Measurements from ENCODE around the gene EPHB1. TPM values are rescaled to one million over a fixed set of nuclear protein-coding genes. Genes with fewer than 3 reads are reported as not detected.

The EPHB1 gene
- total RNA-seq, 8 experiments from 2014 or later = 0.31 to 21.1 (median 13.7) TPM; not detected in 1

- in situ Hi-C loops (cut with MboI; ENCODE audit: low pct_unique_long_range_greater_than_20kb in 2 of 9, low sequenced_read_pairs in 9 of 9, unreplicated experiment in 9 of 9) = no loop called here
- Histone ChIP-seq H3K27ac (peak overlapping the region; percentile 60 to 85), H3K4me3 (no peak overlapping the region), H3K4me1 (replicated peaks in 1 of 2) (peaks cover 47 to 56% of the 10 kb centered on the region in 2 donors)
- WGBS, 10 experiments = 0 to 29% (median 0%) methylated on average over 1 to 5 of the region's 8 CpGs; no CpG with 5 or more reads in 4 of the 10 experiments
- ATAC-seq (replicated peaks in 6 of 8) = peak; percentile 17 to 96 (median 93)
Observed at GRCh38 chr3:134937256-134938028, 142.4 kb downstream of the EPHB1 start.

- Histone ChIP-seq H3K27ac (peak overlapping the region; percentile 33 to 66), H3K4me1 (replicated peaks in 1 of 2) (peaks cover 47 to 56% of the 10 kb centered on the region in 2 donors), H3K4me3 (no peak overlapping the region)
- in situ Hi-C loops (cut with MboI; ENCODE audit: low pct_unique_long_range_greater_than_20kb in 2 of 9, low sequenced_read_pairs in 9 of 9, unreplicated experiment in 9 of 9) = no loop called here
- ATAC-seq (replicated peaks in 6 of 8) = peak in 5 of 8 experiments; percentile 22 to 51 (median 35)
- 50 to 80% (median 57%) methylated on average over 1 to 4 of the region's 5 CpGs; no CpG with 5 or more reads in 6 of the 10 experiments for WGBS, 10 experiments
Observed at GRCh38 chr3:134938029-134938525, 143.0 kb downstream of the EPHB1 start.

- Histone ChIP-seq H3K27ac (no peak overlapping the region), H3K4me1 (replicated peaks in 1 of 2) (peaks cover 43 to 48% of the 10 kb centered on the region in 2 donors), H3K4me3 (no peak overlapping the region)
- ATAC-seq (replicated peaks in 6 of 8) = peak in 2 of 8 experiments; percentile 71 to 77
- 42 to 100% (median 71%) methylated on average over 1 to 2 of the region's 2 CpGs; no CpG with 5 or more reads in 4 of the 10 experiments for WGBS, 10 experiments
- in situ Hi-C loops (cut with MboI; ENCODE audit: low pct_unique_long_range_greater_than_20kb in 2 of 9, low sequenced_read_pairs in 9 of 9, unreplicated experiment in 9 of 9) = no loop called here
Observed at GRCh38 chr3:134939978-134940377, 144.9 kb downstream of the EPHB1 start.

GRCh38 chr3:134941820-134942219 is 146.8 kb downstream of the EPHB1 start:
- in situ Hi-C loops (cut with MboI; ENCODE audit: low pct_unique_long_range_greater_than_20kb in 2 of 9, low sequenced_read_pairs in 9 of 9, unreplicated experiment in 9 of 9) = no loop called here
- Histone ChIP-seq H3K4me3 (no peak overlapping the region), H3K4me1 (replicated peaks in 1 of 2) (peaks cover 29 to 35% of the 10 kb centered on the region in 2 donors), H3K27ac (no peak overlapping the region)
- WGBS, 10 experiments = 0 to 11% methylated on average over 1 of the region's 1 CpG; no CpG with 5 or more reads in 8 of the 10 experiments
- ATAC-seq (replicated peaks in 6 of 8) = no peak

- no peak overlapping the region for H3K4me3 ChIP-seq
- no peak for ATAC-seq (replicated peaks in 6 of 8)
- peaks cover 6 to 9% of the 10 kb centered on the region in 2 donors for H3K4me1 ChIP-seq (replicated peaks in 1 of 2)
- no peak overlapping the region for H3K27ac ChIP-seq
- in situ Hi-C loops (cut with MboI; ENCODE audit: low pct_unique_long_range_greater_than_20kb in 2 of 9, low sequenced_read_pairs in 9 of 9, unreplicated experiment in 9 of 9) = no loop called here
- 0 to 100% (median 30%) methylated on average over 1 of the region's 1 CpG; no CpG with 5 or more reads in 3 of the 10 experiments for WGBS, 10 experiments
Observed at GRCh38 chr3:134944429-134944828, 149.4 kb downstream of the EPHB1 start.

DNA sequence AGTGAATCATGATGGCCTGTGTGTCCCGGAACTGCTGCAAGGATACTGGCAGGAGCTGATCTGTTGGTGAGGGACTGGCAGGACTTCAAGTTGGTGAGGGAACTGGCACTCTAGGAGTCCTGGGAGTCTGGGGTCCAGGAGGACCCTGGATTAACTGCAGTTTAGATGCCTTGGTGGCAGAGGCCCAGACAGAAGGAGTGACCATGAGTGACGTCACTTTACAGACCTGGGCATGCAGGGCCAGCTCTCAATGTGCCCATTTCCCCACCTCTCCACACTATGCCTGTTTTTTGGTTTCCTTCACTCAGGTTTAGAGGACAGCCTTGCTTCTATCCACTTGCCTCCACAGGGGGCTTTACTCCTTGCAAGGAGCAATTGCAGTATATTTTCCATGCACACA is 154.1 kb downstream of the EPHB1 start:
- no peak for ATAC-seq (replicated peaks in 6 of 8)
- Histone ChIP-seq H3K4me3 (no peak overlapping the region), H3K27ac (no peak overlapping the region), H3K4me1 (replicated peaks in 1 of 2) (no peaks in the 10 kb centered on the region)
- WGBS, 10 experiments = 50 to 100% (median 83%) methylated on average over 1 of the region's 2 CpGs; no CpG with 5 or more reads in 5 of the 10 experiments
- in situ Hi-C loops (cut with MboI; ENCODE audit: low pct_unique_long_range_greater_than_20kb in 2 of 9, low sequenced_read_pairs in 9 of 9, unreplicated experiment in 9 of 9) = no loop called here

- Histone ChIP-seq H3K27ac (no peak overlapping the region), H3K4me3 (no peak overlapping the region), H3K4me1 (replicated peaks in 1 of 2) (peaks cover 0 to 3% of the 10 kb centered on the region in 2 donors)
- ATAC-seq (replicated peaks in 6 of 8) = no peak
- 71% methylated on average over 1 of the region's 1 CpG; no CpG with 5 or more reads in 9 of the 10 experiments for WGBS, 10 experiments
- in situ Hi-C loops (cut with MboI; ENCODE audit: low pct_unique_long_range_greater_than_20kb in 2 of 9, low sequenced_read_pairs in 9 of 9, unreplicated experiment in 9 of 9) = no loop called here
Observed at GRCh38 chr3:134952371-134952770, 157.3 kb downstream of the EPHB1 start.

DNA sequence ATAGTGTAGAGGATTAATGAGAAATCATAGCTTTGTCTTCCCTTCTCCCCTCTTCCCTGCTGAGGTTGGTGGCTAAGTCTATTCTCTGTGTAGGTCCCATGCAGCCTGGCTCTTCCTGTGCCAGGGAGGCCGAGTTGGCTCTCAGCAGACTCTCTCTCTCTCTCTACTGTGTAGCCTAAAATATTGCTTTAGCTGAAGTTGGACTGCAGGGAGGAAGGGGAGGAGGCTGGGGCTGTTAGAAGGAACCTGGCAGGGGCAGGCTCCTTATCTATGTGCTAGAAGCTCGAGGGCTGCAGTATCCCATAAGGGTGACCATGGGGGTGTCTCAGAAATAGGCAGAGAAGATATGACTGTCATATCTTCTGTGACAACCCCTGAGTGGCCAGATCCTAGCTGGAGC is 160.8 kb downstream of the EPHB1 start:
- in situ Hi-C loops (cut with MboI; ENCODE audit: low pct_unique_long_range_greater_than_20kb in 2 of 9, low sequenced_read_pairs in 9 of 9, unreplicated experiment in 9 of 9) = no loop called here
- peak in 2 of 8 experiments; percentile 14 to 43 for ATAC-seq (replicated peaks in 6 of 8)

GRCh38 chr3:134956395-134956794 is 161.3 kb downstream of the EPHB1 start:
- WGBS, 10 experiments = 17 to 100% (median 100%) methylated on average over 1 to 2 of the region's 2 CpGs; no CpG with 5 or more reads in 3 of the 10 experiments
- H3K27ac ChIP-seq = no peak overlapping the region
- H3K4me1 ChIP-seq (replicated peaks in 1 of 2) = peaks cover 14 to 24% of the 10 kb centered on the region in 2 donors
- H3K4me3 ChIP-seq = no peak overlapping the region
- no peak for ATAC-seq (replicated peaks in 6 of 8)
- in situ Hi-C loops (cut with MboI; ENCODE audit: low pct_unique_long_range_greater_than_20kb in 2 of 9, low sequenced_read_pairs in 9 of 9, unreplicated experiment in 9 of 9) = no loop called here

More for the DNA sequence above, 160.8 kb downstream of the EPHB1 start:
- 0 to 100% (median 100%) methylated on average over 1 of the region's 2 CpGs; no CpG with 5 or more reads in 7 of the 10 experiments for WGBS, 10 experiments
- Histone ChIP-seq H3K27ac (no peak overlapping the region), H3K4me1 (replicated peaks in 1 of 2) (peaks cover 14 to 24% of the 10 kb centered on the region in 2 donors), H3K4me3 (no peak overlapping the region)

DNA sequence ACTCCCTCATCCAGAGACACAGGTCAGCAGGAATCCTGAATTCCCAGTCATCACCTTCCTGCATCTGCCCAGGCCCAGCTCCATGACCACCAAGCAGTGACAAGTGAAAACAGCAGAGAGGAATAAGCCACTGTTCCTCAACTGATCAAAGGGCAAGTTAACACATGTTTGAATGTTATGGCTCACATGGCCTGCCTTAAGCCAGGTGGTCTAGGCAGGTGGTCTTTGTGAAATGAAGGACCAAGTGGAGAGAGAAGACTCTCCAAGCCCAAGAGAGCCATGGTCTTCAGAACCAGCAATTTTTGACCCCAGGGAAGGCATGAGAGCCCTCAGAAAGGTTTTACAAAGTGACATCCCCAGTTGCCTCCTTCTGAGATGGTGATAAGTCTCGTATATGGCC is 161.8 kb downstream of the EPHB1 start:
- in situ Hi-C loops (cut with MboI; ENCODE audit: low pct_unique_long_range_greater_than_20kb in 2 of 9, low sequenced_read_pairs in 9 of 9, unreplicated experiment in 9 of 9) = no loop called here
- WGBS, 10 experiments = 67 to 100% (median 88%) methylated on average over 1 of the region's 1 CpG; no CpG with 5 or more reads in 7 of the 10 experiments
- peaks cover 14 to 24% of the 10 kb centered on the region in 2 donors for H3K4me1 ChIP-seq (replicated peaks in 1 of 2)
- H3K27ac ChIP-seq = no peak overlapping the region
- no peak for ATAC-seq (replicated peaks in 6 of 8)
- H3K4me3 ChIP-seq = no peak overlapping the region

- ATAC-seq (replicated peaks in 6 of 8) = peak in 2 of 8 experiments; percentile 21 to 38
- in situ Hi-C loops (cut with MboI; ENCODE audit: low pct_unique_long_range_greater_than_20kb in 2 of 9, low sequenced_read_pairs in 9 of 9, unreplicated experiment in 9 of 9) = no loop called here
- H3K4me1 ChIP-seq (replicated peaks in 1 of 2) = peaks cover 14 to 24% of the 10 kb centered on the region in 2 donors
- peak overlapping the region in 1 of 2 donors; percentile 44 for H3K27ac ChIP-seq
- no peak overlapping the region for H3K4me3 ChIP-seq
Observed at GRCh38 chr3:134959516-134959915, 164.5 kb downstream of the EPHB1 start.

DNA sequence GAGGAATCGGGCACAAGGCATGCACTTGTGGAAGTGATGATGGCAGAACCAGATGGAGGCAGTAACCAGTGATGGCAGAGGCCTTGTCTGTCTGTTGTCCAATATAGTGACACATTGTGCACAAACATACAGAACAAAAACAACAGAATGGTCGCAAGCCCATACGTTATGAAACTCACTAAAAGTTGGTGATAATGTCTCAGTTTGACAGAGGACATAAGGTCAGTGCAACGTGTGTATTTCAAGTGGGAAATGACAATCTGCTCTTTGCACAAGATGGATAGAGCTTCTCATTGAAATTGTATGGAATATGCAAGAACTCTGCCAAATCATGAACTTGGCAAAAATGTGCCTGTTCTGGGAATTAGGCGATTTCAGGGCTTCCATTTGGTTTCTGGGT is 169.2 kb downstream of the EPHB1 start:
- no peak overlapping the region for H3K4me3 ChIP-seq
- H3K27ac ChIP-seq = no peak overlapping the region
- 36 to 98% (median 84%) methylated on average over 1 to 5 of the region's 5 CpGs for WGBS, 10 experiments
- ATAC-seq (replicated peaks in 6 of 8) = peak in 1 of 8 experiments; percentile 51
- H3K4me1 ChIP-seq (replicated peaks in 1 of 2) = peaks cover 13 to 18% of the 10 kb centered on the region in 2 donors
- in situ Hi-C loops (cut with MboI; ENCODE audit: low pct_unique_long_range_greater_than_20kb in 2 of 9, low sequenced_read_pairs in 9 of 9, unreplicated experiment in 9 of 9) = no loop called here

DNA sequence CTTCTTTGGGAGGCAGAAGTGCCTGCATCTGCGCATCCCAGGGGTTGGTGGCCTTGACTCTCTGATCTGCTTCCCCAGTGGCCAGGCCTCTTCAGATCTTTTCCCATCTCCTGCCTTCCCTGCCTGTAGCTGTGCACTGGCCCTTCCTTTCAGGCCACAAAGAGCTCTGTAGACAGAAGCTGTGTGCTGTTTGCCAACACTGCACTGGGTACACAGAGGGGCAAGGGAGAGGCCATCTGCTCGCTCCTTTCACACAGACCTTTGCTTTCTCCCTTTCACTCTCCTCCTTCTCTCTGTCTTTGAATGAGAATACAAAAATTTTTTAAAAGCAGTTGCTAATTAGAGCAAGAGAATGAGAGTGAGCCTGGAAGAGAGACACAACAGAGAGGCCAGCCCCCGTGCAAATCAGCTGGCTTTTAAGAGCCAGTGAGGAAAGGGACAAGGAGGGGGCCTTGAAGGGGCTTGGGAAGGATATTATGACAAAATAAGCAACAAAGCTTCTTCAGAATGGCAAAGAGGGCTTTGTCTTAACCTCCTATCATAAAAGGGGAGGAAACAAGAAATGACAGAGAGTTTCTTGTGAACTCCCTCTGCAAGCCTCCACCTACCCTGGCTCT is 170.9 kb downstream of the EPHB1 start:
- ATAC-seq (replicated peaks in 6 of 8) = peak in 5 of 8 experiments; percentile 83 to 98 (median 90)
- H3K4me1 ChIP-seq (replicated peaks in 1 of 2) = peaks cover 8 to 15% of the 10 kb centered on the region in 2 donors
- no peak overlapping the region for H3K4me3 ChIP-seq
- 17 to 100% (median 33%) methylated on average over 1 to 3 of the region's 3 CpGs; no CpG with 5 or more reads in 4 of the 10 experiments for WGBS, 10 experiments
- in situ Hi-C loops (cut with MboI; ENCODE audit: low pct_unique_long_range_greater_than_20kb in 2 of 9, low sequenced_read_pairs in 9 of 9, unreplicated experiment in 9 of 9) = no loop called here
- no peak overlapping the region for H3K27ac ChIP-seq

All from motor neuron (in vitro differentiated cells).